CD4-positive, alpha-beta T cell treated with Interleukin-15 for 4 hours (primary cell): Measurements from ENCODE around the gene LMX1B.
"Not testable (repeated sequence)": the region's sequence is repeated elsewhere in the genome, so short reads cannot be mapped to it uniquely, and the experiment has no call there.

Experiments used
- DNase-seq: peaks from one replicate; pipeline ENCODE4 v3.0.0-alpha.2; 2020; ENCODE audit warnings: low spot score

LMX1B gene

GRCh38 chr9:126696401-126697145 lies 82.8 kb downstream of the LMX1B start:
- DNase-seq = no peak

- no peak for DNase-seq
These were observed 83.6 kb downstream of the LMX1B start for GRCh38 chr9:126697330-126697729.

GRCh38 chr9:126698251-126698650 lies 84.5 kb downstream of the LMX1B start:
- DNase-seq = no peak

GRCh38 chr9:126698756-126699155 lies 85.0 kb downstream of the LMX1B start:
- no peak for DNase-seq

- DNase-seq = no peak
These were observed 85.7 kb downstream of the LMX1B start for GRCh38 chr9:126699401-126699881.

GRCh38 chr9:126700296-126700695 lies 86.6 kb downstream of the LMX1B start:
- no peak for DNase-seq

- DNase-seq = no peak
These were observed 87.4 kb downstream of the LMX1B start for GRCh38 chr9:126700903-126701812.

- no peak for DNase-seq
These were observed 88.0 kb downstream of the LMX1B start for GRCh38 chr9:126701813-126702140.

GRCh38 chr9:126702151-126703001 lies 88.6 kb downstream of the LMX1B start:
- DNase-seq = no peak

GRCh38 chr9:126703002-126703865 lies 89.5 kb downstream of the LMX1B start:
- DNase-seq = no peak

GRCh38 chr9:126703866-126704156 lies 90.1 kb downstream of the LMX1B start:
- DNase-seq = no peak

GRCh38 chr9:126704157-126704891 lies 90.6 kb downstream of the LMX1B start:
- no peak for DNase-seq

GRCh38 chr9:126704892-126705766 lies 91.4 kb downstream of the LMX1B start:
- DNase-seq = peak; percentile 88

GRCh38 chr9:126705767-126706697 lies 92.3 kb downstream of the LMX1B start:
- peak; percentile 74 for DNase-seq

- DNase-seq = no peak
These were observed 92.9 kb downstream of the LMX1B start for GRCh38 chr9:126706698-126707053.

- DNase-seq = no peak
These were observed 93.4 kb downstream of the LMX1B start for GRCh38 chr9:126707083-126707482.

GRCh38 chr9:126707712-126708111 lies 94.0 kb downstream of the LMX1B start:
- not testable (repeated sequence) for DNase-seq

GRCh38 chr9:126708178-126708577 lies 94.5 kb downstream of the LMX1B start:
- DNase-seq = no peak

GRCh38 chr9:126709241-126709640 lies 95.5 kb downstream of the LMX1B start:
- DNase-seq = no peak
